Spleen (tissue), 7 donors: Measurements from ENCODE around the gene PTPRN2.

ENCODE experiments used
- CTCF ChIP-seq, 11 experiments: fragments of 200-600 bp in 7 of 11; fragments of 450-650 bp in 4 of 11; sonication (generic) in 4 of 11; IDR thresholded peaks in 8 of 11; conservative IDR thresholded peaks in 3 of 11; 1 replicate in 7 of 11; 2 replicates in 4 of 11; pipeline versions ENCODE4 v1.4.0 to v1.8.0; 2016 to 2021; ENCODE audit warnings: antibody characterized with exemption in 11 of 11, inconsistent platforms in 4 of 11, mild to moderate bottlenecking in 1 of 11
- POLR2AphosphoS5 ChIP-seq, 3 donors: sonication (generic); formaldehyde crosslinking; IDR thresholded peaks; one replicate each; pipeline ENCODE4 v1.5.1; 2017; ENCODE audit warnings: antibody characterized with exemption in 3 of 3
- donor health status: DM: no; HTN: no; CAD: no; lungs with moderate emphysema.
- donor health status: DM: no; HTN: no; CAD: no.
- donor health status: DM: no; HTN: no; CAD: no.

DNA sequence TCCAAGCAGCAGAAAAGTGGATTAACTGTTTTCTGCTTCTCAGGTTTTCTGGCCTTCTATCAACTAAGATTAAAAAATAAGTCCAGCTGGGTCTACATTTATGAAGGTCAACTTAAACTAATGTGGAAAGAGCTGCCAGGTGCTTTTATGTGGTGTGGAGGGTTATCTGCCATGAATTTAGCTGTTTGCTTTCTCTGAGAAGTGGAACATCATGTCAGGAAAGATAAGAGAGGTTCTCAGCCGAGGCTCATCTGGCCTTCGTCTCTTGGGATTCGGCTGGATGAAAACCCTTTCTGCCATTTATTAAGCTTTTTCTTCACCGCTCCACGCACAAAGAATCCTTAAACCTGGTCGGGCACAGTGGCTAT lies 5.5 kb downstream of the PTPRN2 start:
- no peak for TF ChIP-seq CTCF (IDR thresholded peaks at IDR 0.05 in 8 of 11, conservative IDR thresholded peaks at IDR 0.05 in 3 of 11)
- TF ChIP-seq POLR2AphosphoS5 (IDR thresholded peaks at IDR 0.05), result no peak
